Upper lobe of right lung (tissue), 1 donor: ENCODE data around the gene ARMC3. TPM values are rescaled to one million over a fixed set of nuclear protein-coding genes. Genes with fewer than 3 reads are reported as not detected.
"Not testable (repeated sequence)": the region's sequence is repeated elsewhere in the genome, so short reads cannot be mapped to it uniquely, and the experiment has no call there.

Experiments used
- ATAC-seq: fragments of 200-7000 bp; cut with Tn5 transposase; one replicate; pipeline ENCODE4 v1.9.1; 2020; ENCODE audit warnings: mild to moderate bottlenecking, moderate library complexity
- DNase-seq: peaks from one replicate; pipeline ENCODE4 v3.0.0-alpha.2; 2020
- H3K27ac ChIP-seq: fragments of 200-600 bp; one replicate; pipeline ENCODE4 v1.8.0; 2022
- H3K27me3 ChIP-seq: fragments of 200-600 bp; one replicate; pipeline ENCODE4 v1.8.0; 2022; ENCODE audit warnings: mild to moderate bottlenecking
- H3K36me3 ChIP-seq: fragments of 200-600 bp; one replicate; pipeline ENCODE4 v1.8.0; 2022
- H3K4me1 ChIP-seq: fragments of 200-600 bp; one replicate; pipeline ENCODE4 v1.8.0; 2022
- H3K4me3 ChIP-seq: fragments of 200-600 bp; one replicate; pipeline ENCODE4 v1.8.0; 2022; ENCODE audit warnings: mild to moderate bottlenecking
- H3K9me3 ChIP-seq: fragments of 200-600 bp; one replicate; pipeline ENCODE4 v1.8.0; 2022
- intact Hi-C: fragments of 100-400 bp; cut with DNase I; formaldehyde crosslinking; loops from one replicate; pipeline ENCODE4 v1.11.0; 2022
- total RNA-seq: library from RNA; stranded (reverse); fragmentation: NEBNext Ultra II Directional; extraction: Animal tissue kit (Norgen Biotek cat#: 25700); gene quantifications from one replicate; pipeline ENCODE4 v1.2.1, GENCODE V29; 2021
- TF ChIP-seq, protein P1 (sequence below): fragments of 200-600 bp; IDR thresholded peaks from one replicate; pipeline ENCODE4 v1.8.0; 2022; ENCODE audit warnings: antibody characterized with exemption
- donor health status: DM: no; HTN: yes; CAD: no; lungs with severe emphysema.

ARMC3 gene
- total RNA-seq, 1 donor from 2014 or later: not detected

DNA sequence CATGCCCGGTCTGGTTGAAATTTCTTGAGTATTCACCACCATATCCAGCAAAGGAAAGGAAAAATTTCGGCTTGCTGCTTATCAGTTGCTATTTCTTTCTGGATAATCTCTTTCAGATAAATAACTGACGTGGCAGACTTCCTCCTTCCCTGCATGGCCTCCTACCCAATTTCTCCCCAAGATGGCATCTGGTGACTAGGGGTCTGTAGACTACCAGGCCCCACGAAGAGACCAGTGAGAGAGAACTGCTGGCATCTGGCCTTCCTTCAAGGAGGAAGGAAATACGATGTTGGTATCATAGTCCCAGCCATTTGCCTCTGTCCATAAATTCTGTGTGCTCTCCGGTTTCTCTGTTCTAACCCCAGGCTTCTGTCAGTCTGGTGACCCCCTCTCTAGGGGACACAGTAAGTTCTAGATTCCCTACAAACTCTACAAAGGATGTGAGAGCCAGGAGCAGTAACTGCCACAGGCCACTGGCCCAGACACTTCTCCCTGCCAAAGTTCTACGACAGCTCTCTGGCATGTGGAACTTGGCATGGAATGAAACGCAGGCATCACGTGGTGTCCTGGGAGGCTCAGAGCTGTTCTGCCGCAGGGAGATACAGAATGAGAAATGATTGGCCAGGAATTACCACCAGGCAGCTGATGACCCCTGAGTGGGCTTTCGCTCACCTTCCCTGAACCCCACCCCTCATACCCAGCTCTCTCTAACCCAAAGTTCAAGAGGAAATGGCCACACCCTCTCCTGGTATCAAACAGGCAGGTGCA lies 137.5 kb downstream of the ARMC3 start:
- H3K4me1 ChIP-seq: no peaks in the 10 kb centered on the region
- no peaks in the 10 kb centered on the region for H3K27me3 ChIP-seq
- H3K9me3 ChIP-seq: no peaks in the 10 kb centered on the region
- intact Hi-C loops: no loop called here
- H3K27ac ChIP-seq: no peak overlapping the region
- H3K4me3 ChIP-seq: no peak overlapping the region
- ATAC-seq (peak; percentile 90), DNase-seq (peak; percentile 79)
- TF ChIP-seq, protein P1, sequence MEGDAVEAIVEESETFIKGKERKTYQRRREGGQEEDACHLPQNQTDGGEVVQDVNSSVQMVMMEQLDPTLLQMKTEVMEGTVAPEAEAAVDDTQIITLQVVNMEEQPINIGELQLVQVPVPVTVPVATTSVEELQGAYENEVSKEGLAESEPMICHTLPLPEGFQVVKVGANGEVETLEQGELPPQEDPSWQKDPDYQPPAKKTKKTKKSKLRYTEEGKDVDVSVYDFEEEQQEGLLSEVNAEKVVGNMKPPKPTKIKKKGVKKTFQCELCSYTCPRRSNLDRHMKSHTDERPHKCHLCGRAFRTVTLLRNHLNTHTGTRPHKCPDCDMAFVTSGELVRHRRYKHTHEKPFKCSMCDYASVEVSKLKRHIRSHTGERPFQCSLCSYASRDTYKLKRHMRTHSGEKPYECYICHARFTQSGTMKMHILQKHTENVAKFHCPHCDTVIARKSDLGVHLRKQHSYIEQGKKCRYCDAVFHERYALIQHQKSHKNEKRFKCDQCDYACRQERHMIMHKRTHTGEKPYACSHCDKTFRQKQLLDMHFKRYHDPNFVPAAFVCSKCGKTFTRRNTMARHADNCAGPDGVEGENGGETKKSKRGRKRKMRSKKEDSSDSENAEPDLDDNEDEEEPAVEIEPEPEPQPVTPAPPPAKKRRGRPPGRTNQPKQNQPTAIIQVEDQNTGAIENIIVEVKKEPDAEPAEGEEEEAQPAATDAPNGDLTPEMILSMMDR: no peak
- H3K36me3 ChIP-seq: no peaks in the 10 kb centered on the region

DNA sequence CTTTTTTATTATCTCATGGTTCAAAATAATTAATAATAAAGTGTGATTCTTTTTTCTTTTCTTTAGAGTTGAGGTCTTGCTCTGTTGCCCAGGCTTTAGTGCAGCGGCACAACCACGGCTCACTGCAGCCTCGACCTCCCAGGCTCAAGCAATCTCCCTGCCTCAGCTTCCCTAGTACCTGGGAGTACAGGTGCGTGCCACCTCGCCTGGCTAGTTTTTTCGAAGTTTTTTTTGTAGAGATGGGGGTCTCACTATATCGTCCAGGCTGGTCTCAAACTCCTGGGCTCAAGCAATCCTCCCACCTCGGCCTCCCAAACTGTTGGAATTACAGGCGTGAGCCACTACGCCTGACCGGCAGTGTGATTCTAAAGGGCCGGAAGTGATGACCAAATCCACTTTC lies 139.5 kb downstream of the ARMC3 start:
- H3K36me3 ChIP-seq: no peaks in the 10 kb centered on the region
- ATAC-seq: no peak
- H3K27ac ChIP-seq: no peak overlapping the region
- no peaks in the 10 kb centered on the region for H3K4me1 ChIP-seq
- no peaks in the 10 kb centered on the region for H3K27me3 ChIP-seq
- TF ChIP-seq, protein P1: no peak
- intact Hi-C loops: no loop called here
- H3K4me3 ChIP-seq: no peak overlapping the region
- no peak for DNase-seq
- no peaks in the 10 kb centered on the region for H3K9me3 ChIP-seq

DNA sequence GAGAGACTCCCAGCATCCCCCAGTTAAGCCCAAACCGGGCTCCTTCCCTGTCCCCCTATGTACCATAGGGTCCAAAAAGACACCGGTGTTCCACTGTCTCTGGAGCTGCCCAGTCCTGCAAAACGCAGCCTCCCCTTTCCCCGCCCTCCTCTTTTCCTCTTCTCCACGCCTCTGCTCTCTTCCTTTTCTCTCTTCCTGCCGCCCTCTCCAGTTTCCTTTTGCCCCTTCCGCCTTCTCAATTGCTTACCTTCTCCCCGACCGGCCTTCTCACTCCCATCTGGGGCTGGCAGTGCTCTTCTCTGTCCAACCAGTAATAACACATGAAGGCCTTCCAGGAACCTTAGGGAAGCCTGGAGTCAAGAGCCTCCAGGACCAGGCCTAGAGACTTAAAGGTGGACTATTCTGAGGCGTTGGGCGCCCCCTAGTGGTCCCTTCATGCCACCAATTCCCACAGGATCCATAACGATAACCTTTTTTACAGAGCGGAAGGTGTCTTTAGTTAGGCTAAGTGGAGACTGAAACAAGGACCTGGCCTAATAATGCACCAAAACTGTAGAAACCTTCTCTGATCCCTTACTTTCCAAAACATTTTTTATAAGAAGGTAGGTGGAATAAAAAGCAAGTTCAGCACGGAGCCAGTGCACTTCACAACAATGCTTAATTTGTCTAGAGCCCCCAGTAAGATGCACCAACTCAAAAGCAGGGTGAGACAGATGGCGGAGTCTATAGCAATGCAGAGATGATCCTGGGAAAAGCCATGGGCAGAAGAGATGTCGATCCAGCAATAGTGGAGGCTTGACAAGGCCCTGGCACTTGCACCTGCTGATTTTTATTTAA lies 140.3 kb downstream of the ARMC3 start:
- Histone ChIP-seq H3K4me3 (no peak overlapping the region), H3K9me3 (no peaks in the 10 kb centered on the region), H3K4me1 (no peaks in the 10 kb centered on the region), H3K27ac (no peak overlapping the region), H3K36me3 (no peaks in the 10 kb centered on the region), H3K27me3 (no peaks in the 10 kb centered on the region)
- intact Hi-C loops: no loop called here
- TF ChIP-seq, protein P1: peak; percentile 93
- ATAC-seq: peak; percentile 92
- peak; percentile 84 for DNase-seq

DNA sequence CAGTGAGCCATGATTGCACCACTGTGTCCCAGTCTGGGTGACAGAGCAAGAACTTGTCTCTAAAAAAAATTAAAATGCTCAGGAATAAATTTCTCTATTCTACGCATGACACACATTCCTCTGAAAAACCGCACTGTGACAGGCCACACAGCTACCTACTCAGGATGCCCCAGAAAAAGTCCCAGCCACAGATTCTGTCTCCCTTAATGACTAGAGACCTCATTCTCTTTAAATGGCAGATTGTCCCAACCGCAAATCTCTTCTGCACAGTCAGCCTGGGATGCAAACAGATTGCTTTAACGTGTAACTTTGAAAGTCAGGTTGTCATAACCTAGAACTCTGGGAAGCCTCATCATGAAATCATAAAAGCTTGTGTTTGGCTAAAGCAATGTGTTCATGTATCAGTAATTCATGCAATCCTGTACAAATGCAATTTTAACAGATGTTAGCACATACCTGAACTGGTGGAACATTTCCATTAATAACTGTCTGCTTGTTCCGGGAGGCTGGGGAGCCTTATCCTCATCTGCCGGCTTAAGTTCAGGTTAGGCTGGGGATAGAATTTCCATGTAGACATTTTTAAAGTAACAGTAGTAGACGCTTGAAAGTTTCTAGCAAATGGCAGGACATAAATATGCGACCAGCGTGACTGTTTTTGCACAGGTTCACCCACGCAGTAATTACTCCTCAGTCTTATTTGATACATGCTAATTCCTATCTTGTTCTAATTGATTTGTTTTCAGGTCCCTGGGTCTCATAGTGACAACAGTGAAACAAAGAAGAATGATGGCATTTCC lies 141.4 kb downstream of the ARMC3 start:
- H3K4me1 ChIP-seq: no peaks in the 10 kb centered on the region
- no peaks in the 10 kb centered on the region for H3K9me3 ChIP-seq
- TF ChIP-seq, protein P1: no peak
- no peak for ATAC-seq
- no peaks in the 10 kb centered on the region for H3K36me3 ChIP-seq
- H3K27me3 ChIP-seq: no peaks in the 10 kb centered on the region
- H3K4me3 ChIP-seq: no peak overlapping the region
- H3K27ac ChIP-seq: no peak overlapping the region
- intact Hi-C loops: no loop called here
- no peak for DNase-seq

DNA sequence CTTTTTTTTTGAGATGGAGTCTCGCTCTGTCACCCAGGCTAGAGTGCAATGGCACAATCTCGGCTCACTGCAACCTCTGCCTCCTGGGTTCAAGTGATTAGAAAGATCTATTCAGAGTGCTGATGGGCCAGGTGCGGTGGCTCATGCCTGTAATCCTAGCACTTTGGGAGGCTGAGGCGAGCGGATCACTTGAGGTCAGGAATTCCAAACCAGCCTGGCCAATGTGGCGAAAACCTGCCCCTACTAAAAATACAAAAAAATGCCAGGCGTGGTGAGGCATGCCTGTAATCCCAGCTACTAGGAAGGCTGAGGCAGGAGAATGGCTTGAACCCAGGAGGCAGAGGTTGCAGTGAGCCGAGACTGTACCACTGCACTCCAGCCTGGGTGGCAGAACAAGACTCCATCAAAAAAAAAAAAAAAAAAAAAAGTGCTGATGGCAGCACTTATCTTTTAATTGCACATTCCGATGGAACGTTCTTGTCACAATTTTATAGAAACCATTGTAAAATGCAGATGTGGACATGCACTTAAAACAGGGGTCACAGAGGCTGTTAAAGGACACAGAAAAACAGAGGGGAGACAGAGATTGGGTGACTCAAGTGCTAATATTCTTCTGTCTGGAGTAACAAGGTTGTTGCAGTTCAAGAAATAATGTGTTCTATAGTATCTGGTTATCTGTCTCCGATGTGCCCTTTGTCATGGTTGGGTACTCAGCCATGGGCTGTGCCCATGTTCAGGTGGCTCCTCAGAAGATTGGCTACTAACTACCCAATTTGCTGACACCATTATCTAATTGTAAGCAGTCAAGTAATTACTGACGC lies 142.4 kb downstream of the ARMC3 start:
- H3K9me3 ChIP-seq, H3K36me3 ChIP-seq, H3K4me3 ChIP-seq, H3K4me1 ChIP-seq, DNase-seq, intact Hi-C loops, H3K27me3 ChIP-seq, ATAC-seq, H3K27ac ChIP-seq: not testable (repeated sequence)
